SK-N-SH treated with all-trans-retinoic acid at 6 μM for 48 hours (cell line): ENCODE data around the gene RERE.

ENCODE experiments used
- RARB ChIP-seq: fragments of 250-450 bp; sonication (Bioruptor Pico); IDR thresholded peaks from 2 replicates; pipeline ENCODE4 v1.8.0; 2021; ENCODE audit warnings: mild to moderate bottlenecking, moderate library complexity
- TF ChIP-seq, protein P1 (sequence below): fragments of 250-450 bp; sonication (Bioruptor Pico); IDR thresholded peaks from 2 replicates; pipeline ENCODE4 v1.8.0; 2020; ENCODE audit warnings: mild to moderate bottlenecking, moderate library complexity, borderline replicate concordance

DNA sequence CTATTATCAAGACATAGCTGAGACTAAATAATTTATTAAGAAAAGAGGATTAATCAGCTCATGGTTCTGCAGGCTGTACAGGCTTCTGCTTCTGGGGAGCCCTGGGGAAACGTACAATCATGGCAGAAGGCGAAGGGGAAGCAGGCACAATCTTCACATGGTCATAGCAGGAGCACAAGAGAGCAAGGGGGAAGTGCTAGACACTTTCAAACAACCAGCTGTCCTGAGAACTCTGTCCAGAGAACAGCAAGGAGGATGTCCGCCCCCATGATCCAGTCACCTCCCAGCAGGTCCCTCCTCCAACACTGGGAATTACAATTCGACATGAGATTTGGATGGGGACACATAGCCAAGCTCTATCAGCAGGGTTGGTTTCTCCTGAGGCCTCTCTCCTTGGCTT lies 509.8 kb downstream of the RERE start:
- no peak for TF ChIP-seq RARB
- TF ChIP-seq, protein P1, sequence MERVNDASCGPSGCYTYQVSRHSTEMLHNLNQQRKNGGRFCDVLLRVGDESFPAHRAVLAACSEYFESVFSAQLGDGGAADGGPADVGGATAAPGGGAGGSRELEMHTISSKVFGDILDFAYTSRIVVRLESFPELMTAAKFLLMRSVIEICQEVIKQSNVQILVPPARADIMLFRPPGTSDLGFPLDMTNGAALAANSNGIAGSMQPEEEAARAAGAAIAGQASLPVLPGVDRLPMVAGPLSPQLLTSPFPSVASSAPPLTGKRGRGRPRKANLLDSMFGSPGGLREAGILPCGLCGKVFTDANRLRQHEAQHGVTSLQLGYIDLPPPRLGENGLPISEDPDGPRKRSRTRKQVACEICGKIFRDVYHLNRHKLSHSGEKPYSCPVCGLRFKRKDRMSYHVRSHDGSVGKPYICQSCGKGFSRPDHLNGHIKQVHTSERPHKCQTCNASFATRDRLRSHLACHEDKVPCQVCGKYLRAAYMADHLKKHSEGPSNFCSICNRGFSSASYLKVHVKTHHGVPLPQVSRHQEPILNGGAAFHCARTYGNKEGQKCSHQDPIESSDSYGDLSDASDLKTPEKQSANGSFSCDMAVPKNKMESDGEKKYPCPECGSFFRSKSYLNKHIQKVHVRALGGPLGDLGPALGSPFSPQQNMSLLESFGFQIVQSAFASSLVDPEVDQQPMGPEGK (CRISPR knock-in tag), result no peak
